ENCODE results near the gene CTIF. TPM values are rescaled to one million over a fixed set of nuclear protein-coding genes. Genes with fewer than 3 reads are reported as not detected.

Gene CTIF
- polyA plus RNA-seq, 1 donor from 2014 or later = 50.2 TPM

DNA sequence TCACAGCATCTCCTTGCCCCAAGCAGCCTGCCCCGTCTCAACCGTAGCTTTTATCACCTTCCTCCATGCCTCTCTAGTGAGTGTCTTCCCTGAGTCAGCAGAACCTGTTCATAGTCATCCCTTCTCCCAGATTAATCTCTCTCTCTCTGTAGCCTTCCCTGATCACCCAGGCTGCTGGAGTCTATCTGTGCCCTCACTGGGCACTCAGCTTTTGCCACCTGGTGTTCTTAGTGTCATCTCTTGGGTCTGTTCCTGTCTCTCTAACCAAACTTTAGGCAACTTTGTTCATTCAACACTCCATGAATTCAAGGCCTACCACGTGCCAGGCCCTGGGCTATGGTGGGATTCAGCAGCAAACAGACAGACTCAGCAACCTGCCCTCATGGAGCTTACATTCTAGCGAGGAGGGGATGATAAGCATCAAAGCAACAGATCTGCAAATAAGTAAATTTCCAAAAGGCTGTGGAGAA is 252.8 kb downstream of the CTIF start:
- no peak overlapping the region for H2AFZ ChIP-seq (ENCODE audit: low read depth, low read length)
- no peak overlapping the region for H3K4me3 ChIP-seq (ENCODE audit: low read length)
- H4K20me1 ChIP-seq (ENCODE audit: insufficient read depth) = no peaks in the 10 kb centered on the region
- no peak overlapping the region for H3K9ac ChIP-seq (ENCODE audit: low read length)
- no peaks in the 10 kb centered on the region for H3K9me2 ChIP-seq (ENCODE audit: insufficient read depth, low read length)
- H3K9me3 ChIP-seq (ENCODE audit: low read length) = no peaks in the 10 kb centered on the region
- no peaks in the 10 kb centered on the region for H3F3A ChIP-seq (ENCODE audit: insufficient read depth, low read length, poor library complexity, severe bottlenecking)
- TF ChIP-seq MXI1 (conservative IDR thresholded peaks at IDR 0.05; ENCODE audit: poor library complexity, severe bottlenecking) (no peak), TAF1 (IDR thresholded peaks at IDR 0.05; ENCODE audit: low read depth) (no peak), EP300 (conservative IDR thresholded peaks at IDR 0.05; ENCODE audit: poor library complexity, severe bottlenecking) (no peak), POLR2AphosphoS5 (IDR thresholded peaks at IDR 0.05) (no peak), EZH2 (IDR thresholded peaks at IDR 0.05; ENCODE audit: borderline replicate concordance, insufficient read depth, low read length, poor library complexity, severe bottlenecking) (no peak), CTCF (IDR thresholded peaks at IDR 0.05; ENCODE audit: poor library complexity, severe bottlenecking) (no peak), RAD21 (conservative IDR thresholded peaks at IDR 0.05) (no peak), SMC3 (conservative IDR thresholded peaks at IDR 0.05; ENCODE audit: poor library complexity) (no peak)
- TF ChIP-seq, protein P1, sequence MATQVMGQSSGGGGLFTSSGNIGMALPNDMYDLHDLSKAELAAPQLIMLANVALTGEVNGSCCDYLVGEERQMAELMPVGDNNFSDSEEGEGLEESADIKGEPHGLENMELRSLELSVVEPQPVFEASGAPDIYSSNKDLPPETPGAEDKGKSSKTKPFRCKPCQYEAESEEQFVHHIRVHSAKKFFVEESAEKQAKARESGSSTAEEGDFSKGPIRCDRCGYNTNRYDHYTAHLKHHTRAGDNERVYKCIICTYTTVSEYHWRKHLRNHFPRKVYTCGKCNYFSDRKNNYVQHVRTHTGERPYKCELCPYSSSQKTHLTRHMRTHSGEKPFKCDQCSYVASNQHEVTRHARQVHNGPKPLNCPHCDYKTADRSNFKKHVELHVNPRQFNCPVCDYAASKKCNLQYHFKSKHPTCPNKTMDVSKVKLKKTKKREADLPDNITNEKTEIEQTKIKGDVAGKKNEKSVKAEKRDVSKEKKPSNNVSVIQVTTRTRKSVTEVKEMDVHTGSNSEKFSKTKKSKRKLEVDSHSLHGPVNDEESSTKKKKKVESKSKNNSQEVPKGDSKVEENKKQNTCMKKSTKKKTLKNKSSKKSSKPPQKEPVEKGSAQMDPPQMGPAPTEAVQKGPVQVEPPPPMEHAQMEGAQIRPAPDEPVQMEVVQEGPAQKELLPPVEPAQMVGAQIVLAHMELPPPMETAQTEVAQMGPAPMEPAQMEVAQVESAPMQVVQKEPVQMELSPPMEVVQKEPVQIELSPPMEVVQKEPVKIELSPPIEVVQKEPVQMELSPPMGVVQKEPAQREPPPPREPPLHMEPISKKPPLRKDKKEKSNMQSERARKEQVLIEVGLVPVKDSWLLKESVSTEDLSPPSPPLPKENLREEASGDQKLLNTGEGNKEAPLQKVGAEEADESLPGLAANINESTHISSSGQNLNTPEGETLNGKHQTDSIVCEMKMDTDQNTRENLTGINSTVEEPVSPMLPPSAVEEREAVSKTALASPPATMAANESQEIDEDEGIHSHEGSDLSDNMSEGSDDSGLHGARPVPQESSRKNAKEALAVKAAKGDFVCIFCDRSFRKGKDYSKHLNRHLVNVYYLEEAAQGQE (IDR thresholded peaks at IDR 0.05; ENCODE audit: borderline replicate concordance) = no peak
- no peaks in the 10 kb centered on the region for H3K27me3 ChIP-seq (ENCODE audit: insufficient read depth, low read depth, low read length)
- H3K79me2 ChIP-seq (replicated peaks; ENCODE audit: insufficient read depth, low read length) = no peaks in the 10 kb centered on the region
- no peak overlapping the region for H3K4me2 ChIP-seq (ENCODE audit: low read length)
- H3K27ac ChIP-seq (ENCODE audit: low read length) = no peak overlapping the region
- H3K36me3 ChIP-seq (ENCODE audit: insufficient read depth, low read length) = no peaks in the 10 kb centered on the region

DNA sequence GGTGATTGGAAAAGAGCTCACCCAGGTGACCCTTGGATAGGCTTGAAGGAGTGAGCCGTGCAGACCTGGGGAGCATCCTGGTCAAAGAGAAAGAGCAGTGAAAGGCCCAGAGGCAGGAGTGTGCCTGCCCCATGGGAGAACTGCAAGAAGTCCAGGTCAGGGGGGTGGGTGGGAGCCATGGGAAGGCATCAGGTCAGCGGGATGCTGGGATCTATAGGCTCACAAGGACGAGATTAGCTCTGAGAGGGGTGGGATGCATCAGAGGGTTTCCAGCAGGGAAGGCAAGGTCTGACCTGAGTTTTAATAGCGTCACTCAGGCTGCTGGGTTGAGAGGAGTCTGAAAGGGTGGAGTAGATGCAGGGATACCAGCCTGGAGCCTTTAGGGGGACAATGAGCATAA is 253.3 kb downstream of the CTIF start:
- H3K36me3 ChIP-seq (ENCODE audit: insufficient read depth, low read length) = no peaks in the 10 kb centered on the region
- no peaks in the 10 kb centered on the region for H3K79me2 ChIP-seq (replicated peaks; ENCODE audit: insufficient read depth, low read length)
- no peaks in the 10 kb centered on the region for H4K20me1 ChIP-seq (ENCODE audit: insufficient read depth)
- H3K9ac ChIP-seq (ENCODE audit: low read length) = no peak overlapping the region
- no peaks in the 10 kb centered on the region for H3K9me2 ChIP-seq (ENCODE audit: insufficient read depth, low read length)
- H3F3A ChIP-seq (ENCODE audit: insufficient read depth, low read length, poor library complexity, severe bottlenecking) = no peaks in the 10 kb centered on the region
- no peaks in the 10 kb centered on the region for H3K27me3 ChIP-seq (ENCODE audit: insufficient read depth, low read depth, low read length)
- H3K4me3 ChIP-seq (ENCODE audit: low read length) = no peak overlapping the region
- H2AFZ ChIP-seq (ENCODE audit: low read depth, low read length) = no peak overlapping the region
- H3K4me2 ChIP-seq (ENCODE audit: low read length) = no peak overlapping the region
- no peak overlapping the region for H3K27ac ChIP-seq (ENCODE audit: low read length)
- no peak for TF ChIP-seq EZH2 (IDR thresholded peaks at IDR 0.05; ENCODE audit: borderline replicate concordance, insufficient read depth, low read length, poor library complexity, severe bottlenecking)
- no peak for TF ChIP-seq MXI1 (conservative IDR thresholded peaks at IDR 0.05; ENCODE audit: poor library complexity, severe bottlenecking)
- no peak for TF ChIP-seq SMC3 (conservative IDR thresholded peaks at IDR 0.05; ENCODE audit: poor library complexity)
- TF ChIP-seq RAD21 (conservative IDR thresholded peaks at IDR 0.05) = no peak
- no peak for TF ChIP-seq CTCF (IDR thresholded peaks at IDR 0.05; ENCODE audit: poor library complexity, severe bottlenecking)
- no peaks in the 10 kb centered on the region for H3K9me3 ChIP-seq (ENCODE audit: low read length)

Data from neural cell (in vitro differentiated cells).